ENCODE data around the gene DDC.

The DDC gene

DNA sequence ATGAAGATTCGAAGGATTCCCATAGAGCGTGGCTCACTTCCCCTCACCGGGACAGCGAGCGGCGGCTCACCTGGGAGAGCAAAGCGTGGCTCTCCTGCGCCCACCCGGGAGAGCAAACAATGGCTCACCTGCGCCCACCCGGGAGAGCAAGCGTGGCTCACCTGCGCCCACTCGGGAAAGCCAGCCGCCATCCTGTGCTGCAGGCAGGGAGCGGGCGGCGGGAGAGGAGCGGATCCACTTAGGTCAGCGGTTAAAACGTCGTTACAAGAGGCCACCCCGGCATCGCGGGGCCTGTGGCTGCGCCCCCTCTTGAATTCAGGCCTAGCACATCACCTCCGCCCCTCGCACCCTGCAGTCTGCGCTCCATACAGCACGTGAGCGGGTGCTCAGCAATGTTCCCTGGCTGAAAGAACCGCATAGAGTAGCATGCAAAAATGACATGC, 114.6 kb downstream of the DDC start:
- DNase-seq: no peak

GRCh38 chr7:50449881-50450589, 115.2 kb downstream of the DDC start, which contains the start of gene FIGNL1:
Gene FIGNL1 (minus strand): TSS chr7:50450350. CDS start chr7:50447287, 3,063 bp downstream.
- peak; percentile 87 for DNase-seq

- DNase-seq: no peak
Observed at GRCh38 chr7:50449501-50449880, 115.7 kb downstream of the DDC start.

DNA sequence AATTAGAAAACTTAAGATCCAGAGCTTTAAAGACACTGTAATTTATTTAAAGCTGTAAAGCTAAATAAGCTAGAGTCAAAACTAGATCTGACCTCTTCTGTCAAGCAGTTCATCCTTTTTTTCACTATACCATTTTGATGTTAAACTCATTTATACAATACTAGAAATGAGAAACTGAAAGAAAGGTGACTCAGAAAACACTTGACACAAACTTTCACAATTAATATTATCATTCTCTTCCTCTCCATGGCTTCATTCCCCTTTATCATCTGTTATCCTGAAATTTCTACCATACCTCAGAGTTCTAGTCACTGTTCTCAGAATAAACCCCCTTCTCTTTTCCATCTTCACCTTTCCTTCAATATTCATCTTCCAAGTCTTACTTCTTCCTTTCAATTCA, 116.4 kb downstream of the DDC start:
- no peak for DNase-seq

- no peak for DNase-seq
Observed at GRCh38 chr7:50446542-50446960, 118.7 kb downstream of the DDC start.

- no peak for DNase-seq
Observed at GRCh38 chr7:50436133-50436806, 128.9 kb downstream of the DDC start.

GRCh38 chr7:50431722-50432305, 133.4 kb downstream of the DDC start:
- DNase-seq: no peak

GRCh38 chr7:50431316-50431715, 133.9 kb downstream of the DDC start:
- no peak for DNase-seq

- DNase-seq: no peak
Observed at GRCh38 chr7:50428911-50429310, 136.3 kb downstream of the DDC start.

DNA sequence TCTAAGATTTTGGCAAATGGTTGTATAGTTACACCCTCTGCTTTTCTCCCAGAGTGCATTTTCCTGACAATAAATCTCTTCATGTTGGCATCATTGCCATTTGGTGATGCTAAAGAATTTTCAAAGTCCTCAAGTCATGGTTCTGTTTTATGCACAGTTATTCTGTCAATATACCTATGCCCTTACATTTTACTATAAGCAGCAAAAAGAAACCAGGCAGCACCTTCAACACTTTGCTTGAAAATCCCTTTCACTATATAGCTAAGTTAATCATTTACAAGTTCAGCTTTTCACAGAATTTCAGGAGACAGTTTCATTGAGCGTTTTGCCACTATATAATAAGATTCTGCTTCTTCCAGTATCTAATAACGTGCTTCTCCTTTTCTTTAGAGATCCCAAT, 137.7 kb downstream of the DDC start:
- no peak for DNase-seq

DNA sequence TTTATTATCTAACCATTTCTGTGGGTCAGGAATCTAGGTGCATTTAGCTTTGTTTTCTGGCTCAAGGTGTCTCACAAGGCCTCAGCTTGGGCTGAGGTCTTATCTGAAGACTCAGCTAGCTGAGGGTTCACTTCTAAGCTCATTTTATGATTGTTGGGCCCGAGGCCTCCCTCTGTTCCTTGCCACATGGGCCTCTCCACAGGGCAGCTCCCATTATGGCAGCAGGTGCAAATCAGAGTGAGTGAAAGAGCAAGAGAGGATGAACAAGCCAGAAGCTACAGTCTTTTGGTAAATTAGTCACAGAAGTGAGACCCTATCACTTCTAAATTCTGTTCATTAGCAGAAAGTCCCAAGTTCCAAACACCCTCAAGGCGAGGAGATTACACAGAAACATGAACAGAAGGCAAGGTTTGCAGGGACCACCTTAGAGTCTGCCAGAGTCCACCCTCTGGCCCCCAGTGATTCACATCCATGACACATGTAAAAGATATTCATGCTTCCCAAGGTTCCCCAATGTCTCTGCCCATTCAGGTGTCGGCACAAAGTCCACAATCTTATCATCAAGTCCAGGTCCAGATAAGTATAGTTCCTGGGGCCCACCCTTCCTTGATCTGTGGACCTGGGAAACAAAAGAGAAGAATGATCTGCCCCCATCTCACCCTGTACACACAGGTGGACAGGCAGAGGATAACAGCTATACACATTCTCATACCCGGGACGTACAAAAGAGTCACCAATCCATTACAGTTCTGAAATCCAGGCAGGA, 138.7 kb downstream of the DDC start:
- no peak for DNase-seq

- no peak for DNase-seq
Observed at GRCh38 chr7:50425318-50425717, 139.9 kb downstream of the DDC start.

- no peak for DNase-seq
Observed at GRCh38 chr7:50423860-50424259, 141.3 kb downstream of the DDC start.

DNA sequence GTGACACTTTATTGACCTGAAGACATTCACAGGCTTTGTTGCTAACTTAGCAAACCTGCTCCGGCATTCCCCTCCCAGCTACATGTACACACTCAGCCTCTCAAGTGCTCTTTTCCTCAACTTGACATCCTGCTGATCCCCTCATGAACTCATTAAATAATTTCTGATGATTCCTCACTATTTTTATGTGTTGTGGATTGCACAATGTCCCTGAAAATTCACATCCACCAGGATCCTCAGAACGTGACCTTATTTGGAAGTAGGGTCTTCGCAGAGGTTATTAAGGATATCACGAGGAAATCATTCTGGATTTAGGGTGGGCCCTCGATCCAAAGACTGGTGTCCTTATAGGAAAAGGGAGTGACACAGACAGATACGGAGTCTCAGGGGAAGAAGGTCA, 142.3 kb downstream of the DDC start:
- no peak for DNase-seq

DNA sequence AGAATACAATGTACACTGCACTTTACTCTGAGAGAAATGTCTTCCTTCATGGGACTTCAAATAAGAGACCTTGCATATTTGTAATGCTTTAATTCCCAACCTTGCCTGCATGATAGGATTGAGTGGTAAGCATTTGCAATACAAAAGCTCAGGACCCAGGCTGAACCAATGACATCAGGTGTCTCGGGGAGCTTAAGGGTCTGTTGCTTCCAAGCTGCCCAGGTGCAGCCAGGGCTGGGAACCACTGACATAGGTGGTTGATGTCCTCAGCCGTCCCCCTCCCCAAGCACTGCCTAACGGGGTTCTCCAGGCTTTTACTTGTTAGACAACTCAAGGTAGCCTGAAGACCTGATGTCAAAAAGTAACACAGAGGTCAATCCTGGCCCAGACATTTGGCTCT, 144.2 kb downstream of the DDC start:
- no peak for DNase-seq

DNA sequence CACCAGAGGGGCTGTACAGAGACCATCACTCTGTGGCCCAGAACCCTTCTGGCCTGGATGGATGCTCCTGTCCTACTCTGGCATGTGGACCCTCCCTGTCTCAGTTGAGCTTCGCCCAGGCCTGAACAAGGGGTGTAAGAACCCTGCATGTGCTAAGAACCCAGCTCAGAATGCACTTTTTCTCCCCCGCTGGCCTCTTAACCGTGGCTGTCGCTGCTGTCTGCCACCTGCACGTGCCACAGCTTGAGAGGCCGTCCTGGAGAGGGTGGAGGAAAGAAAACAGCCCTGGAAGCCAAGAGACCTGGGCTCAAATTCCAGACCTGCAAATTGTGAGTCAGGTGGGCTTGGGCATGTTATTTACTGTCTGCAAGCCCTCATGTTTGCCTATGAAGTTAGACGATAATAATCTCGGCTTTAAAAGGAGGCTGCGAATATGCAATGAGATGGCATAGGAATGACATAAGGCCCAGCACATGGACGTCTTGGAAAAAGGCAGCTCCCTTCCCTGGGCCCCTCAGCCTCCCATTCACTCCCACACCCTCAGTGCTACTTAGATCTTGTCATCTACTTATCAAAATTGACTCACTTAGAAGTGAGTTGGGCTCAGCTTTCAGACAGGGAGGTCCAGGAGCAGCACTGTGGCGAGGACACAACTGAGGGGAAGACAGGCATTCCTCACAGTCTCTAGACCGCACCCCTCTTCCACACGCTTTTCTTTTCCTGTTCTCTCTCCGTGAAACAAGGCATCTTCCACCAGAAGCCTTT, 146.5 kb downstream of the DDC start:
- DNase-seq: no peak

DNA sequence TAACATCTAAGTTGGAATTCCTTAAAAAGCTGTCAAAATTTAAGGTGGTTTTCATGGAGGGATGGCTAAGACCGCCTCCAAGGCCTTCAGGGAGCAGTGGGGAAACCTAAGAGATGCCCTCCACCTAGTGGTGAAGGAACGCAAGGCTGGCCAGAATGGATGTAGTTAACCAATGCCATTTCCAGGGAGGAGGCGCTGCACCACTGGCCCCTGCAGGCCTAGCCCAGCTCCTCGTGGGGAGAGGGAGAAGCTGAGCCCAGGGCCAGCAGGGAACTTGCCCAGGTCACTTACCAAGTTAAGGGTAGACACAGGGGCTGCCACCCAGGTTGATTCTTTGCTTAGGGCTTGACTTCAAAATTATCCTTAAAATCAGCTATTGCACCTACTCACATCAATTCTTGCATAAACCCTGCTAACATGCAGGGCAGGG, 147.1 kb downstream of the DDC start:
- DNase-seq: peak; percentile 86

DNA sequence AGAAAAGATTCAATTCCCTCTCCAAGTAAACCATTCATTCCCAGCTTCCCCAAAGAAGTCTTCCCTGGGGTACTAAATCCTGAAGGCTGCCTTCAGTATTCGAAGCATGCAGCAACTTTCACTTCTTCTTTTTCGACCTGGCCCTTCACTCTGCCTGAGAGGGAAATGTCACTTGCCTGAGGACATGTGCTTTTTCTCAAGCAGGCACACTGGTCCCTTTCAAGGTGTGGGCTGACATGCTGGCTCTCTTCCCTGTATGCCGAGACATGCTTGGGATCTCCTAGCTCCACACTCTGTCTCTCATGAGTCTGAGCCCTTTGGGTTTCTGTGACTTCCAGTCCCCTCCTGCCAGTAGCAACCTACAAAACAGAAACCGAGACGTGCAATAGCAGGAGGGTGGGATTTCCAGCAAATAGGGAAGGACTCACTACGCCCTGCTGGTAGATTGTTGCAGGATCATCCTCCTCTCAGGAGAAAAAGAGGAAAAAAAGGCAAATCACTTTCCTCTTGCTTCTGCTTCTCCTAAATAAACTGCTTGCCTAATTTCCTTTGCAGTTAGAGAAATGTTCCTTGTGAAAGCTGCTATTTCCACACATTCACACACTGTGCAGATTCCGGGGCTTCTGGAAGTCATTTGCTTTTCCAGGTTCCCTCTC, 148.6 kb downstream of the DDC start:
- no peak for DNase-seq

GRCh38 chr7:50415844-50416364, 149.3 kb downstream of the DDC start:
- DNase-seq: no peak

DNA sequence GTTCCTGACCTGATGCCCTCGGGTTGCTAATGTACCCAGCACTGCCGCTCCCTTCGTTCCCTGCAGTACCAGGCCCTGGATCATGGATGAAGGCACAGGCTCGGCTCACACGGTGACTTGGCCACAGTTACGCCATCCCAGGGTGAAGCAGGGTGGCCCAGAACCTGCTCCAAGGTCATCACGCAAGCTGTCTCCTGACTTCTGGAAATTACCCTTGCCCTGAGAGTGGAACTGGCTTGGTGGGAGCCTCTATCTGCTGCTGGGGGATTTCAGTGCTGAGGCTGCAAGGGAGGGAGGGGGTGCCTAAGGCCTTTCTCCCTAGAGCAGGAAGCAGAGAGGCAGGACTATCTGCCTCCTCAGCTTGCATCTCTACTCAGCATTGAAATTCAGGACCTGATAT, 151.6 kb downstream of the DDC start:
- DNase-seq: no peak

GRCh38 chr7:50412973-50413372, 152.2 kb downstream of the DDC start:
- no peak for DNase-seq

DNA sequence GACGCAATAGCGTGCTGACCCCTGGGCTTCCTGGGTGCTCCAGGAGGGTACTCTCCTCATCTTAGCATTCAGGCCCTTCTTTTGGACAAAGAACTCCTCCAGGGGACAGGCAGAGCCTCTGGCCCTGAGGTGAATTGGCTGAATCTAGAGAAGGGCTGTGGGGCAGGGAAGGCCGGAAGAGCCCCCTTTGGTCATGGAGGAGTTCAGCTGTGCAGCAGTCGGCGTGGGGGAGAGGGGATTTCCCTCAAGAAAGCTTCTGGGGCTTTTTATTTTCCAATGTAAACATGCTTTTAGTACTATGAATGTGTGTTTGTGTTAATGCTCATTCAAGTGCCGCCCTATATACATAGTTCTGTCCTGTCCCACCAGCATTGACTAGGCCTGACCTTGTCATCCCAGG, 153.9 kb downstream of the DDC start:
- no peak for DNase-seq

Measured in COR-L47 (cell line).